OCI-LY3 (cell line): ENCODE results near the gene GNG2.

Experiments used
- H2AFZ ChIP-seq: fragments of 200-600, 300-600 bp; shearing (Covaris generic); 2 replicates; pipeline ENCODE4 v1.6.0; 2014; ENCODE audit warnings: antibody characterized with exemption, low read depth, low read length
- H3K27ac ChIP-seq: fragments of 200-600, 300-600 bp; sonication (generic); 2 replicates; pipeline ENCODE4 v1.5.1; 2014; ENCODE audit warnings: mild to moderate bottlenecking, low read length, moderate library complexity, mixed read lengths
- H3K27me3 ChIP-seq: fragments of 200-600, 300-600 bp; sonication (generic); 2 replicates; pipeline ENCODE4 v1.6.1; 2014; ENCODE audit warnings: low read depth, low read length, mixed read lengths
- H3K36me3 ChIP-seq: fragments of 200-600, 300-600 bp; sonication (generic); replicated peaks from 2 replicates; pipeline ENCODE3; 2014; ENCODE audit warnings: low read depth, low read length, mixed read lengths
- H3K4me1 ChIP-seq: fragments of 300-600, 200-600 bp; sonication (generic); 2 replicates; pipeline ENCODE4 v1.6.1; 2014; ENCODE audit warnings: low read length, mixed read lengths
- H3K4me2 ChIP-seq: fragments of 200-600, 300-600 bp; sonication (generic); 2 replicates; pipeline ENCODE4 v1.6.1; 2014; ENCODE audit warnings: low read length, mixed read lengths
- H3K4me3 ChIP-seq: fragments of 300-600, 200-600 bp; sonication (generic); 2 replicates; pipeline ENCODE4 v1.5.1; 2014; ENCODE audit warnings: antibody characterized with exemption, mild to moderate bottlenecking, low read length, moderate library complexity
- H3K79me2 ChIP-seq: fragments of 300-600, 200-600 bp; shearing (Covaris generic); 2 replicates; pipeline ENCODE4 v1.6.1; 2014; ENCODE audit warnings: mild to moderate bottlenecking, low read length, mixed read lengths
- H3K9ac ChIP-seq: fragments of 300-600, 200-600 bp; shearing (Covaris generic); 2 replicates; pipeline ENCODE4 v1.6.0; 2014; ENCODE audit warnings: mild to moderate bottlenecking, low read length, moderate library complexity
- H3K9me3 ChIP-seq: fragments of 200-600, 300-600 bp; shearing (Covaris generic); 2 replicates; pipeline ENCODE4 v1.6.1; 2014; ENCODE audit warnings: low read length, mixed read lengths; ENCODE audit not compliant: insufficient read depth
- H4K20me1 ChIP-seq: fragments of 200-600, 300-600 bp; sonication (generic); 2 replicates; pipeline ENCODE4 v1.6.1; 2016; ENCODE audit warnings: low read length, mixed read lengths; ENCODE audit not compliant: insufficient read depth
- CTCF ChIP-seq: fragments of 200-600, 300-600 bp; sonication (generic); IDR thresholded peaks from 2 replicates; pipeline ENCODE4 v1.5.1; 2014; ENCODE audit warnings: antibody characterized with exemption, low read length, low read depth
- EZH2phosphoT487 ChIP-seq: fragments of 200-600 bp; shearing (Covaris generic); IDR thresholded peaks from 2 replicates; pipeline ENCODE4 v1.6.1; 2018; ENCODE audit warnings: antibody characterized with exemption, mixed run types, low read depth

GNG2 gene

DNA sequence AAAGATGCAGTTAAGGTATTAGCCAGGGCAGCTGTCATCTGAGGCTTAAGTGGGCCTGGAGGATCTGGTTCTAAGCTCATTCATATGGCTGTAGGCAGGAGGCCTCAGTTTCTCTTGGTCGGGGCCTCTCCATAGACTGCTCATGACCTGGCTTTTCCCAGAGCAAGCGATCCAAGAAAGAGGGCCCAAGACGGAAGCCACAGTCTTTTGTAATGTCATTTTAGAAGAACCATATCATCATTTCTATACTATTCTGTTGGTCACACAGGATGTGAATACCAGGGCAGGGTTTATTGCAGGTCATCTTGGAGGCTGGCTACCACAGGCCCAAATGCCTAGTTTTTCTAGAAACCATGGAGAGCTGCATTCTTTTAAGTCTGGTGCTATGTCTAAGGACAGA is 47.7 kb downstream of the GNG2 start:
- H3K9me3 ChIP-seq: peaks cover 21% of the 10 kb centered on the region; the same call in 1 of the 2 replicates
- H2AFZ ChIP-seq: no peak overlapping the region
- H3K4me2 ChIP-seq: no peak overlapping the region
- no peaks in the 10 kb centered on the region for H4K20me1 ChIP-seq
- no peak overlapping the region for H3K9ac ChIP-seq
- no peak for TF ChIP-seq EZH2phosphoT487
- no peak for TF ChIP-seq CTCF
- no peak overlapping the region for H3K27ac ChIP-seq
- H3K4me1 ChIP-seq: peaks cover 15% of the 10 kb centered on the region
- peaks cover 6% of the 10 kb centered on the region for H3K79me2 ChIP-seq
- H3K4me3 ChIP-seq: no peak overlapping the region
- H3K27me3 ChIP-seq: no peaks in the 10 kb centered on the region
- H3K36me3 ChIP-seq: peaks cover 50% of the 10 kb centered on the region

DNA sequence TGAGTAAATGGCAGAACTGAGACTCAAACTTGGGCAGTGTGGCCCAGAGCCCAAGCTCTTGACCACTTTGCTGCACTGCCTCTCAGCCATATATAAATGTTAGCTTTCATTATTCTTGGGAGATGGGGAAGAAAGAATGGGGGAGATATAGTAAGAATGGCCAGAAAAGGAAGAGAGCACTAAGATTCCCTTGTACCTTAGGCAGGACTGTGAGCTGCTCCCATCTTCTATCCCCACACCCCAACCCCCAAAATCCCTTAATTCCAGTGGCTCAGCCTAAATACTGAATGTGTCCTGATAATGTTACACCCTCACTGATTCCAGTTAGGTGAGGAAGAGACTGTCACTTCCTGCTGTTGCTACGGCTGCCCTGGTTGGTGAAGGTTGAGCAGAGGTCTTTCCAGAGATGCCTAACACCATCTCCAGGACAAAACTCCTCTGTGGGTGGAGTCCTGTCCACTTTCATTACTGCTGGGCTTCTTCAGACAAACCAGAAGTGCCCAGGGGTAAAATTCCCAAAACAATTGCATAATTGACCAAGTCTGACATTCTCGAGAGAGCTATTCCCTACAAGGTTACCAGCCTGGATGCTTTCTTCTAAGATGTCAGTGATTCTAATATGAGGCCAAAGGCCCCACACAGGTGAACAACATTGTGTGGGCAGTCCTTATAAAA is 51.8 kb downstream of the GNG2 start:
- Histone ChIP-seq H3K4me1 (no peaks in the 10 kb centered on the region), H3K4me2 (no peak overlapping the region), H3K36me3 (peaks cover 19% of the 10 kb centered on the region), H3K27ac (no peak overlapping the region), H4K20me1 (no peaks in the 10 kb centered on the region; the same call in 1 of the 2 replicates), H3K27me3 (no peaks in the 10 kb centered on the region), H3K9me3 (no peaks in the 10 kb centered on the region), H3K9ac (no peak overlapping the region), H2AFZ (no peak overlapping the region), H3K79me2 (peaks cover 2% of the 10 kb centered on the region; the same call in 1 of the 2 replicates), H3K4me3 (no peak overlapping the region)
- TF ChIP-seq CTCF: no peak

GRCh38 chr14:51914310-51914709 is 53.9 kb downstream of the GNG2 start:
- peaks cover 5% of the 10 kb centered on the region for H3K36me3 ChIP-seq
- H3K9ac ChIP-seq: no peak overlapping the region
- no peak overlapping the region for H3K4me2 ChIP-seq
- H3K4me1 ChIP-seq: no peaks in the 10 kb centered on the region
- no peak overlapping the region for H3K4me3 ChIP-seq
- TF ChIP-seq EZH2phosphoT487 (no peak), CTCF (no peak)
- no peak overlapping the region for H3K27ac ChIP-seq
- H2AFZ ChIP-seq: no peak overlapping the region
- 0 out of 2 replicates have a peak, but pooled peaks cover 2% of the 10 kb centered on the region for H3K79me2 ChIP-seq
- H3K9me3 ChIP-seq: no peaks in the 10 kb centered on the region
- no peaks in the 10 kb centered on the region for H3K27me3 ChIP-seq
- H4K20me1 ChIP-seq: peaks cover 7% of the 10 kb centered on the region; the same call in 1 of the 2 replicates

DNA sequence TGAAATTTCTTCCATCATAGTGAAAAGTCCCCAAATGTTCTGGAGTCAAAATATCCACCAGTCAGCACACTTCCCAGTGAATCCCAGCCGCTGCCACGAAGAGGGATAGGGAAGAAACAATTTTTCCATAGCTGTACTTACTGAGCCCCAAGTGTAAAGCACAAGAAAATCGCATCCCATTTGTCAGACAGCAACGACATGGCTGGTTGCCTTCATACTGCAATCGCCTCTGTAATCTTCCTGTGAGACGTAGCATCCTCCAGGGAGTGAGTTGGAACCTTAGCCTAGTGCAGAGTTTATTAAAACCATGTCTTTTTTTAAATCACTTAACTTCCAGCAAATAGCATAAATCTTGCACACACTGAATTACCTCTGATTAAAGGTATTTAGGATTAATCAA is 56.8 kb downstream of the GNG2 start:
- Histone ChIP-seq H3K9ac (no peak overlapping the region), H3K4me2 (no peak overlapping the region), H3K79me2 (no peaks in the 10 kb centered on the region)

More for the DNA sequence above, 56.8 kb downstream of the GNG2 start:
- H3K27ac ChIP-seq: no peak overlapping the region
- no peaks in the 10 kb centered on the region for H3K27me3 ChIP-seq
- H2AFZ ChIP-seq: no peak overlapping the region
- peaks cover 7% of the 10 kb centered on the region; the same call in 1 of the 2 replicates for H4K20me1 ChIP-seq
- TF ChIP-seq CTCF (no peak), EZH2phosphoT487 (no peak)
- H3K9me3 ChIP-seq: no peaks in the 10 kb centered on the region
- no peaks in the 10 kb centered on the region for H3K36me3 ChIP-seq
- no peak overlapping the region for H3K4me3 ChIP-seq
- H3K4me1 ChIP-seq: no peaks in the 10 kb centered on the region
